K562 (cell line): Measurements from ENCODE around the gene KRI1. TPM values are rescaled to one million over a fixed set of nuclear protein-coding genes. Genes with fewer than 3 reads are reported as not detected.
A peak's percentile ranks its signal among the peaks of the same experiment; 100 is the strongest.

Source experiments
- ATAC-seq: fragments of 200-7000 bp; cut with Tn5 transposase; 3 replicates; pipeline ENCODE4 v1.9.1; 2020; ENCODE audit warnings: moderate library complexity
- BruUV-seq: library from RNA; stranded (reverse); fragments of 400-500 nt; replicated peaks from 2 replicates; lab custom pipeline; 2021; lab: Mats Ljungman, UMichigan
- CTCF ChIA-PET: fragments of 300-600 bp; formaldehyde crosslinking; extraction: SDS; loops from one replicate; lab custom pipeline; 2021; ENCODE audit warnings: low intra/inter-chr PET ratio; lab: Yijun Ruan, JAX
- POLR2A ChIA-PET: fragments of 300-600, 350-650 bp; sonication (Branson Sonifier 250); formaldehyde crosslinking; extraction: SDS; loops from one replicate; lab custom pipeline; 2021; ENCODE audit warnings: antibody characterized with exemption, inconsistent platforms; lab: Yijun Ruan, JAX
- DNase-seq, 4 experiments: peaks; one replicate each; pipeline versions ENCODE4 v3.0.0 to v3.0.0-alpha.2; 2011 to 2018; ENCODE audit warnings: low spot score in 3 of 4, mixed read lengths in 3 of 4; ENCODE audit errors: extremely low read depth in 1 of 4
- FAIRE-seq: peaks from 2 replicates; lab custom pipeline; 2011; peaks lifted over from hg19 to GRCh38; lab: Jason Lieb, UNC
- H2AFZ ChIP-seq: 2 replicates; pipeline ENCODE4 v1.6.0; 2011; ENCODE audit warnings: low read depth, low read length, control low read depth, inconsistent platforms
- H3K27ac ChIP-seq: fragments of 200-600 bp; 3 replicates; pipeline ENCODE4 v1.8.0; 2011; ENCODE audit warnings: low read depth, mild to moderate bottlenecking, control low read depth, inconsistent platforms, low read length, moderate library complexity, mixed read lengths; ENCODE audit errors: extremely low read depth
- H3K27me3 ChIP-seq, 2 experiments: fragments of 300-600 bp in 1 of 2; 2 replicates in 1 of 2; 3 replicates in 1 of 2; pipeline versions ENCODE4 v1.6.0 to v1.8.0; 2011; ENCODE audit warnings: inconsistent platforms in 2 of 2, low read length in 2 of 2, mild to moderate bottlenecking in 1 of 2, mixed read lengths in 1 of 2, moderate library complexity in 1 of 2; ENCODE audit not compliant: control insufficient read depth in 2 of 2, insufficient read depth in 2 of 2
- H3K36me3 ChIP-seq: fragments of 300-600 bp; 3 replicates; pipeline ENCODE4 v1.8.0; 2011; ENCODE audit warnings: mild to moderate bottlenecking, low read length, inconsistent platforms; ENCODE audit not compliant: control insufficient read depth, insufficient read depth
- H3K4me1 ChIP-seq, 2 experiments: fragments of 200-600 bp in 1 of 2; replicated peaks in 1 of 2; 2 replicates in 1 of 2; 3 replicates in 1 of 2; pipeline versions ENCODE4 v1.5.1 to v1.8.0; 2011; ENCODE audit warnings: inconsistent platforms in 2 of 2, low read length in 2 of 2, mild to moderate bottlenecking in 1 of 2, mixed read lengths in 1 of 2, moderate library complexity in 1 of 2; ENCODE audit not compliant: control insufficient read depth in 2 of 2, insufficient read depth in 2 of 2
- H3K4me2 ChIP-seq: 2 replicates; pipeline ENCODE4 v1.6.1; 2011; ENCODE audit warnings: low read length, control low read depth, inconsistent platforms, mixed read lengths; ENCODE audit not compliant: insufficient read depth
- H3K4me3 ChIP-seq: fragments of 200-600 bp; sonication (generic), shearing (Covaris generic); 2 replicates; pipeline ENCODE4 v1.5.1; 2016; ENCODE audit warnings: control low read depth, inconsistent platforms
- H3K79me2 ChIP-seq: fragments of 200-600 bp; 3 replicates; pipeline ENCODE4 v1.8.0; 2011; ENCODE audit warnings: low read length, inconsistent platforms; ENCODE audit not compliant: control insufficient read depth, insufficient read depth
- H3K9ac ChIP-seq, 2 experiments: 2 replicates each; pipeline versions ENCODE4 v1.6.0 to v1.6.1; 2011; ENCODE audit warnings: low read depth in 2 of 2, low read length in 2 of 2, control low read depth in 1 of 2, inconsistent platforms in 1 of 2, mild to moderate bottlenecking in 1 of 2, mixed read lengths in 1 of 2; ENCODE audit not compliant: insufficient read depth in 1 of 2
- H3K9me1 ChIP-seq: one replicate; pipeline ENCODE4 v1.6.0; 2011; ENCODE audit warnings: inconsistent platforms, mild to moderate bottlenecking, low read length, moderate library complexity; ENCODE audit not compliant: control insufficient read depth, insufficient read depth
- H3K9me3 ChIP-seq: replicated peaks from 2 replicates; pipeline ENCODE4 v1.5.1; 2011; ENCODE audit warnings: low read depth, low read length, inconsistent platforms; ENCODE audit not compliant: control insufficient read depth, insufficient read depth
- H4K20me1 ChIP-seq: replicated peaks from 2 replicates; pipeline ENCODE4 v1.6.1; 2011; ENCODE audit warnings: low read length, inconsistent platforms, mixed read lengths; ENCODE audit not compliant: control insufficient read depth, insufficient read depth
- ATF4 ChIP-seq: fragments of 450-650 bp; formaldehyde crosslinking; IDR thresholded peaks from 2 replicates; pipeline ENCODE4 v1.4.0; 2022; ENCODE audit warnings: mild to moderate bottlenecking, moderate library complexity
- CBX1 ChIP-seq: sonication (generic); IDR thresholded peaks from 2 replicates; pipeline ENCODE4 v1.6.1; 2016; ENCODE audit warnings: antibody characterized with exemption, low read depth, mild to moderate bottlenecking
- DLX4 ChIP-seq: fragments of 250-450 bp; sonication (Bioruptor Pico); IDR thresholded peaks from 2 replicates; pipeline ENCODE4 v1.6.1; 2021; ENCODE audit warnings: mild to moderate bottlenecking
- E2F6 ChIP-seq, 2 experiments: IDR thresholded peaks; 2 replicates each; pipeline ENCODE4 v1.6.1; 2011; ENCODE audit warnings: borderline replicate concordance in 1 of 2, control low read depth in 1 of 2, low read depth in 1 of 2, low read length in 1 of 2, mild to moderate bottlenecking in 1 of 2, mixed read lengths in 1 of 2, moderate library complexity in 1 of 2; ENCODE audit not compliant: insufficient read depth in 1 of 2, insufficient read length in 1 of 2, poor library complexity in 1 of 2, severe bottlenecking in 1 of 2; ENCODE audit errors: extremely low read depth in 1 of 2
- HNRNPL ChIP-seq: fragments of 200-400 bp; formaldehyde crosslinking; IDR thresholded peaks from 2 replicates; pipeline ENCODE4 v1.6.1; 2017; ENCODE audit warnings: low read depth, mild to moderate bottlenecking, low read length
- KDM1A ChIP-seq, 2 experiments: fragments of 450-650 bp; IDR thresholded peaks; 2 replicates each; pipeline ENCODE4 v1.6.1; 2016; ENCODE audit warnings: mild to moderate bottlenecking in 2 of 2
- MAX ChIP-seq: sonication (generic); formaldehyde crosslinking; IDR thresholded peaks from 2 replicates; pipeline ENCODE4 v1.9.0; 2022; ENCODE audit warnings: mild to moderate bottlenecking, missing genetic modification reagents
- MXI1 ChIP-seq: IDR thresholded peaks from 2 replicates; pipeline ENCODE4 v1.6.1; 2011; ENCODE audit warnings: low read depth, mild to moderate bottlenecking, improper control_type of control experiment, low read length
- SMARCA5 ChIP-seq: fragments of 450-650 bp; IDR thresholded peaks from 2 replicates; pipeline ENCODE4 v1.6.1; 2016
- XRCC3 ChIP-seq: fragments of 450-650 bp; IDR thresholded peaks from 2 replicates; pipeline ENCODE4 v1.6.1; 2017; ENCODE audit warnings: mild to moderate bottlenecking, moderate library complexity
- ZBTB26 ChIP-seq: fragments of 450-650 bp; formaldehyde crosslinking; IDR thresholded peaks from 2 replicates; pipeline ENCODE4 v1.4.0; 2022; ENCODE audit warnings: missing genetic modification characterization
- ZKSCAN1 ChIP-seq: fragments of 150-350 bp; IDR thresholded peaks from 2 replicates; pipeline ENCODE4 v1.6.1; 2016; ENCODE audit warnings: low read depth, low read length
- ZNF174 ChIP-seq: fragments of 250-450 bp; sonication (Bioruptor Pico); IDR thresholded peaks from 2 replicates; pipeline ENCODE4 v1.4.0; 2020; ENCODE audit warnings: mild to moderate bottlenecking
- ZNF57 ChIP-seq: fragments of 450-650 bp; formaldehyde crosslinking; IDR thresholded peaks from 2 replicates; pipeline ENCODE4 v1.4.0; 2020; ENCODE audit warnings: mild to moderate bottlenecking, moderate library complexity
- WGBS: fragments of 100-300 bp; shearing (Covaris generic); methylation state at CpG from one replicate; pipeline ENCODE4 v1.1.6; 2016; ENCODE audit warnings: low coverage, mixed read lengths; ENCODE audit not compliant: insufficient coverage; ENCODE audit errors: missing lambda C conversion rate; 5-methylcytosine and 5-hydroxymethylcytosine counted together
- in situ Hi-C: fragments of 300-500 bp; cut with MboI; formaldehyde crosslinking; loops from 4 replicates; pipeline ENCODE4 v1.15.0; 2018; ENCODE audit warnings: inconsistent platforms, mixed read lengths
- intact Hi-C: fragments of 100-400 bp; cut with micrococcal nuclease; formaldehyde crosslinking; loops from 2 replicates; pipeline ENCODE4 v1.14.2; 2022
- polyA plus RNA-seq, 8 experiments: library from polyadenylated mRNA; depleted of rRNA in 4 of 8; stranded (reverse) in 5 of 8; unstranded in 3 of 8; fragments of >200 nt; fragmentation: Nextera tagmentation in 2 of 8; fragmentation: Illumina TruSeq in 1 of 8; extraction: Ambion mirVana in 2 of 8; extraction: Trizol in 1 of 8; gene quantifications; 2 replicates each; pipeline versions ENCODE4 v1.2.1 to v1.2.3, GENCODE V29; 2011 to 2014; ENCODE audit warnings: inconsistent platforms in 1 of 8, missing spikeins in 1 of 8
- total RNA-seq, 7 experiments: library from RNA; depleted of rRNA in 6 of 7; stranded (reverse); fragments of >200 nt in 6 of 7; fragmentation: Illumina TruSeq in 2 of 7; extraction: Trizol in 2 of 7; gene quantifications; 2 replicates each; pipeline versions ENCODE4 v1.2.1 to v1.2.3, GENCODE V29; 2011 to 2021; ENCODE audit warnings: low replicate concordance in 1 of 7

The KRI1 gene
- total and polyA plus RNA-seq, 9 of the 15 experiments (the other 6 are each of a cell fraction or from before 2014, with no cell fraction given), result 1.1 to 50.7 (median 24.7) TPM

- no peak for ATAC-seq
- no peak for FAIRE-seq
- Histone ChIP-seq H3K4me3 (no peak overlapping the region), H3K9ac (peak overlapping the region in 1 of 2 experiments; percentile 86; a peak in 2 of 4 replicates), H3K27me3 (peaks cover 0 to 10% of the 10 kb centered on the region in 2 experiments; a peak in 3 of 5 replicates), H3K36me3 (no peaks in the 10 kb centered on the region), H3K79me2 (no peaks in the 10 kb centered on the region), H3K27ac (no peak overlapping the region), H2AFZ (peak overlapping the region; percentile 41), H4K20me1 (no peaks in the 10 kb centered on the region; the same call in 1 of the 2 replicates), H3K9me3 (no peaks in the 10 kb centered on the region), H3K9me1 (no peaks in the 10 kb centered on the region), H3K4me1 (peaks cover 19 to 46% of the 10 kb centered on the region in 2 experiments; a peak in 4 of 5 replicates), H3K4me2 (peak overlapping the region; percentile 49)
- DNase-seq, result peak in 1 of 4 experiments; percentile 23
- WGBS, result 12% methylated on average over 28 of the region's 33 CpGs
- in situ Hi-C loops, result no loop called here
- CTCF ChIA-PET, result interaction anchor here (0.7 kb wide), 1 partner anchor 10 kb away, joined by 3 read pairs; no protein-coding TSS in a partner anchor
- BruUV-seq, result no TSS peak
- intact Hi-C loops, result no loop called here
- POLR2A ChIA-PET, result interaction anchor here (0.6 kb wide), 1 partner anchor 10 kb away, joined by 5 read pairs; no protein-coding TSS in a partner anchor
- no peak for TF ChIP-seq ZBTB26 (CRISPR knock-in tag)
- no peak for TF ChIP-seq HNRNPL
- TF ChIP-seq CBX1, result no peak
- peak in 1 of 2 experiments; percentile 10 for TF ChIP-seq E2F6 (IDR thresholded peaks at IDR 0.05; ENCODE audit: borderline replicate concordance in 1 of 2, extremely low read depth in 1 of 2, insufficient read depth in 1 of 2, insufficient read length in 1 of 2, low read depth in 1 of 2, low read length in 1 of 2, poor library complexity in 1 of 2, severe bottlenecking in 1 of 2)
- no peak for TF ChIP-seq XRCC3
- peak; percentile 48; the same call in 1 of the 2 replicates for TF ChIP-seq ZKSCAN1
- no peak for TF ChIP-seq KDM1A (IDR thresholded peaks at IDR 0.05)
- TF ChIP-seq MAX (CRISPR knock-in tag), result peak; percentile 26; the same call in 1 of the 2 replicates
- TF ChIP-seq DLX4 (CRISPR knock-in tag), result no peak
- TF ChIP-seq MXI1, result no peak
- TF ChIP-seq ATF4, result no peak
- TF ChIP-seq ZNF174 (CRISPR knock-in tag), result no peak
- TF ChIP-seq SMARCA5, result no peak
- TF ChIP-seq ZNF57, result no peak
These were observed 47.1 kb downstream of the KRI1 start for GRCh38 chr19:10518444-10519361.
